HepG2 (cell line): ENCODE measurements around the gene MX2. TPM values are rescaled to one million over a fixed set of nuclear protein-coding genes. Genes with fewer than 3 reads are reported as not detected.
"Not testable (repeated sequence)": the region's sequence is repeated elsewhere in the genome, so short reads cannot be mapped to it uniquely, and the experiment has no call there.

Source experiments
- ATAC-seq: fragments of 200-7000 bp; cut with Tn5 transposase; 3 replicates; pipeline ENCODE4 v1.9.1; 2020; ENCODE audit warnings: mild to moderate bottlenecking, moderate library complexity
- BruUV-seq: library from RNA; stranded (reverse); fragments of 400-500 nt; replicated peaks from 2 replicates; lab custom pipeline; 2021; lab: Mats Ljungman, UMichigan
- CTCF ChIA-PET: fragments of 300-600 bp; formaldehyde crosslinking; extraction: SDS; loops from one replicate; lab custom pipeline; 2021; ENCODE audit warnings: low total read pairs, inconsistent platforms, low intra/inter-chr PET ratio; lab: Yijun Ruan, JAX
- POLR2A ChIA-PET: fragments of 350-600 bp; sonication (Branson Sonifier 250); formaldehyde crosslinking; loops from one replicate; lab custom pipeline; 2020; ENCODE audit warnings: antibody characterized with exemption, inconsistent platforms; lab: Yijun Ruan, JAX
- DNase-seq: peaks from one replicate; pipeline ENCODE4 v3.0.0-alpha.2; 2015; ENCODE audit warnings: low spot score
- FAIRE-seq: peaks from 3 replicates; lab custom pipeline; 2011; peaks lifted over from hg19 to GRCh38; lab: Jason Lieb, UNC
- H2AFZ ChIP-seq: one replicate; pipeline ENCODE4 v1.6.1; 2011; ENCODE audit warnings: low read length, inconsistent platforms
- H3K27ac ChIP-seq: fragments of 300-600 bp; 3 replicates; pipeline ENCODE4 v1.8.0; 2011; ENCODE audit warnings: mixed run types, mild to moderate bottlenecking, mixed read lengths, low read length, inconsistent platforms; ENCODE audit not compliant: insufficient read depth; ENCODE audit errors: extremely low read length
- H3K27me3 ChIP-seq, 2 experiments: fragments of 200-600 bp in 1 of 2; 2 replicates in 1 of 2; 3 replicates in 1 of 2; pipeline versions ENCODE4 v1.6.0 to v1.8.0; 2011; ENCODE audit warnings: low read length in 2 of 2, mild to moderate bottlenecking in 2 of 2, moderate library complexity in 2 of 2, inconsistent platforms in 1 of 2; ENCODE audit not compliant: insufficient read depth in 2 of 2, control insufficient read depth in 1 of 2
- H3K36me3 ChIP-seq, 2 experiments: fragments of 200-600 bp in 1 of 2; replicated peaks in 1 of 2; 2 replicates in 1 of 2; 3 replicates in 1 of 2; pipeline versions ENCODE4 v1.5.1 to v1.8.0; 2011; ENCODE audit warnings: low read length in 2 of 2, inconsistent platforms in 1 of 2; ENCODE audit not compliant: insufficient read depth in 2 of 2, control insufficient read depth in 1 of 2
- H3K4me1 ChIP-seq: 2 replicates; pipeline ENCODE4 v1.5.1; 2012; ENCODE audit warnings: low read length, inconsistent platforms; ENCODE audit not compliant: insufficient read depth
- H3K4me2 ChIP-seq: 2 replicates; pipeline ENCODE4 v1.6.0; 2011; ENCODE audit warnings: low read depth, low read length, inconsistent platforms
- H3K4me3 ChIP-seq, 3 experiments: fragments of 200-600 bp in 1 of 3; sonication (generic), shearing (Covaris generic) in 1 of 3; replicated peaks in 1 of 3; 2 replicates each; pipeline ENCODE4 v1.5.1; 2011 to 2016; ENCODE audit warnings: low read length in 3 of 3, inconsistent platforms in 2 of 3, low read depth in 2 of 3, mild to moderate bottlenecking in 2 of 3, control low read depth in 1 of 3, mixed read lengths in 1 of 3; ENCODE audit not compliant: insufficient read depth in 1 of 3
- H3K79me2 ChIP-seq: one replicate; pipeline ENCODE4 v1.6.1; 2011; ENCODE audit warnings: low read length, inconsistent platforms; ENCODE audit not compliant: insufficient read depth
- H3K9ac ChIP-seq: 2 replicates; pipeline ENCODE4 v1.6.0; 2011; ENCODE audit warnings: mild to moderate bottlenecking, low read depth, low read length, inconsistent platforms; ENCODE audit not compliant: insufficient read depth
- H3K9me3 ChIP-seq: 2 replicates; pipeline ENCODE4 v1.5.1; 2012; ENCODE audit warnings: mild to moderate bottlenecking, low read length
- H4K20me1 ChIP-seq: 2 replicates; pipeline ENCODE4 v1.6.0; 2011; ENCODE audit warnings: inconsistent platforms, mild to moderate bottlenecking, low read length, moderate library complexity; ENCODE audit not compliant: insufficient read depth
- HDAC1 ChIP-seq: sonication (generic); formaldehyde crosslinking; IDR thresholded peaks from 2 replicates; pipeline ENCODE4 v1.5.1; 2020; ENCODE audit warnings: mild to moderate bottlenecking, missing genetic modification reagents
- SOX13 ChIP-seq, 3 experiments: fragments of 450-650 bp in 1 of 3; sonication (generic) in 1 of 3; formaldehyde crosslinking in 1 of 3; IDR thresholded peaks in 2 of 3; conservative IDR thresholded peaks in 1 of 3; 2 replicates each; pipeline versions ENCODE4 v1.5.0 to v1.6.1; 2016 to 2020; ENCODE audit warnings: antibody characterized with exemption in 1 of 3, mild to moderate bottlenecking in 1 of 3, missing compliant biosample characterization in 1 of 3, missing genetic modification reagents in 1 of 3, moderate library complexity in 1 of 3
- SOX6 ChIP-seq, 2 experiments: fragments of 450-650 bp in 1 of 2; sonication (generic) in 1 of 2; formaldehyde crosslinking in 1 of 2; IDR thresholded peaks; 2 replicates each; pipeline versions ENCODE4 v1.4.0 to v1.6.1; 2017 to 2020; ENCODE audit warnings: antibody characterized with exemption in 1 of 2, mild to moderate bottlenecking in 1 of 2, missing genetic modification reagents in 1 of 2
- ZMYM4 ChIP-seq: sonication (generic); formaldehyde crosslinking; IDR thresholded peaks from 2 replicates; pipeline ENCODE4 v1.8.1; 2023; ENCODE audit warnings: mild to moderate bottlenecking, missing genetic modification reagents
- WGBS: methylation state at CpG from one replicate; pipeline ENCODE4 v1.1.6; 2017; ENCODE audit warnings: low lambda C conversion rate; 5-methylcytosine and 5-hydroxymethylcytosine counted together
- in situ Hi-C: cut with HindIII; loops from 2 replicates; pipeline ENCODE4 v1.10.0; 2017; ENCODE audit warnings: low pct_unique_long_range_greater_than_20kb; ENCODE audit not compliant: extremely low pct_ligation_motif_present
- intact Hi-C: fragments of 100-400 bp; cut with micrococcal nuclease; formaldehyde crosslinking; loops from one replicate; pipeline ENCODE4 v1.10.0; 2022; ENCODE audit not compliant: unreplicated experiment
- polyA plus RNA-seq, 8 experiments: library from polyadenylated mRNA; depleted of rRNA in 3 of 8; stranded (reverse) in 7 of 8; unstranded in 1 of 8; fragments of >200 nt; fragmentation: Illumina TruSeq in 4 of 8; extraction: Trizol in 4 of 8; gene quantifications; 2 replicates each; pipeline versions ENCODE4 v1.2.1 to v1.2.3, GENCODE V29; 2011 to 2016; ENCODE audit warnings: low read depth in 4 of 8, missing spikeins in 1 of 8, mixed read lengths in 1 of 8; ENCODE audit not compliant: insufficient read depth in 1 of 8
- total RNA-seq, 5 experiments: library from RNA; depleted of rRNA; stranded (reverse); fragments of >200 nt; fragmentation: Illumina TruSeq; extraction: Trizol; gene quantifications; 2 replicates each; pipeline ENCODE4 v1.2.3, GENCODE V29; 2016; ENCODE audit warnings: low read depth in 1 of 5
- TF ChIP-seq, protein P1 (sequence below), 2 experiments: sonication (generic) in 1 of 2; formaldehyde crosslinking in 1 of 2; IDR thresholded peaks; 2 replicates each; pipeline versions ENCODE4 v1.6.1 to v1.9.0; 2014 to 2022; ENCODE audit warnings: antibody characterized with exemption in 1 of 2, borderline replicate concordance in 1 of 2, inconsistent platforms in 1 of 2, low read depth in 1 of 2, missing genetic modification reagents in 1 of 2

Gene MX2
- total and polyA plus RNA-seq, 2 of the 13 experiments (the other 11 are each of a cell fraction or from before 2014, with no cell fraction given): 24.0 to 35.7 TPM

DNA sequence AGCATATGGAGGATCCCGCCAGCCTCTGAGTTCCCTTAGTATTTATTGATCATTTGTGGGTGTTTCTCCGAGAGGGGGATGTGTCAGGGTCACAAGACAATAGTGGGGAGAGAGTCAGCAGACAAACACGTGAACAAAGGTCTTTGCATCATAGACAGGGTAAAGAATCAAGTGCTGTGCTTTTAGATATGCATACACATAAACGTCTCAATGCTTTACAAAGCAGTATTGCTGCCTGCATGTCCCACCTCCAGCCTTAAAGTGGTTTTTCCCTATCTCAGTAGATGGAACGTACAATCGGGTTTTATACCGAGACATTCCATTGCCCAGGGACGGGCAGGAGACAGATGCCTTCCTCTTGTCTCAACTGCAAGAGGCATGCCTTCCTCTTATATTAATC is 59.2 kb downstream of the MX2 start:
- in situ Hi-C loops; H4K20me1 ChIP-seq; H3K9me3 ChIP-seq; BruUV-seq; ATAC-seq; H3K79me2 ChIP-seq; DNase-seq; H3K36me3 ChIP-seq; TF ChIP-seq SOX6, SOX13 (IDR thresholded peaks at IDR 0.05): not testable (repeated sequence)
- 6% methylated on average over 6 of the region's 8 CpGs for WGBS
- H3K4me2 ChIP-seq: peak overlapping the region; percentile 93
- H3K9ac ChIP-seq: peak overlapping the region; percentile 74
- H3K4me1 ChIP-seq: peaks cover 12% of the 10 kb centered on the region
- TF ChIP-seq SOX6 (CRISPR knock-in tag; IDR thresholded peaks at IDR 0.05) (0 out of 2 replicates have a peak, but pooled peaks have one; percentile 19), SOX13 (CRISPR knock-in tag; conservative IDR thresholded peaks at IDR 0.05 in 1 of 2, IDR thresholded peaks at IDR 0.05 in 1 of 2) (peak in 1 of 2 experiments; percentile 37; a peak in 1 of 4 replicates)
- TF ChIP-seq, all 625 proteins: peak for 2; not testable (repeated sequence) for 623
- peak overlapping the region in 2 of 3 experiments; percentile 79 to 82; a peak in 5 of 6 replicates for H3K4me3 ChIP-seq
- H3K27ac ChIP-seq, FAIRE-seq, POLR2A ChIA-PET, H3K27me3 ChIP-seq, H2AFZ ChIP-seq, CTCF ChIA-PET: not testable (repeated sequence)
- intact Hi-C loops: loop anchor here (2.0 kb wide), 1 partner anchor 40 kb away; no protein-coding TSS in a partner anchor

DNA sequence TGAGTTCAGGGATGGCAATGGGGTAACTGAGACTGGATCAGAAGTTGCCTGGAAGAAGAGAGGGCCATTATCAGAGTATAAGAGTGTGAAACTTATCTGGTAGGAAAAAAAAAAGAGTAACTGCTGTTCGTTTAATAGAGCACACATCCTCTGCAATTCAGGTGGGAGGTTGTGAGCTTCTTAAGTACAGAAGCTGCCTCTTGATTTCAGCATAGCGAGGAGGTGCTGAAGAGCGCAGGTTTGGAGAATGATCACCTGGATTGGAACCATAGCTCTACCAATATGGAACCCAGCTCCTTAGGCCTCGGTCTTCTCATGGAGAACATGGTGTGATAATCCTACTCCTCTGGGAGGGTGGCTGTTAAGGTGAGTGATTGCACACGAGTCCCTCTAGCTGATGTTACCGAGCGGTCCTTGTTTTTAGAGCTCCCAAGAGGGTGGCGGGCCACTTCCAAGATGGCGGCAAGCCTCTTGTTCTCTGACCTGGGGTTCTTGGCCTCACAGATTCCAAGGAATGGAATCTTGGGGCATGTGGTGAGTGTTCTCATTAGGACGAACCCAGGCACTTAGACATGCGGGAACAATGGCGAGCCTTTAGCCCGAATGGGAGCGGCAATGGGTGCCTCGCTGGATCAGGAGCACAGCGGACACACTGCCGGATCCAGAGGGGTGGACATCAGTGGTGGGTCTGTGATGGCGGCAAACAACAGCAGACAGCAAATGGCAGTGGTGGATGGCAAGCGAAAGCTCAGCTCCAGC is 60.9 kb downstream of the MX2 start:
- Histone ChIP-seq H3K4me1 (peaks cover 12% of the 10 kb centered on the region), H3K27me3 (no peaks in the 10 kb centered on the region; a peak in 1 of 5 replicates), H3K79me2 (no peaks in the 10 kb centered on the region), H2AFZ (no peak overlapping the region), H4K20me1 (no peaks in the 10 kb centered on the region), H3K36me3 (no peaks in the 10 kb centered on the region), H3K9ac (no peak overlapping the region), H3K4me2 (no peak overlapping the region), H3K27ac (no peak overlapping the region), H3K4me3 (no peak overlapping the region), H3K9me3 (no peaks in the 10 kb centered on the region)
- CTCF ChIA-PET: no interaction called here
- 98% methylated on average over 19 of the region's 19 CpGs for WGBS
- no peak for FAIRE-seq
- no TSS peak for BruUV-seq
- intact Hi-C loops (no loop called here), in situ Hi-C loops (no loop called here)
- POLR2A ChIA-PET: no interaction called here
- ATAC-seq: no peak
- DNase-seq: no peak
- TF ChIP-seq ZMYM4 (CRISPR knock-in tag) (no peak), HDAC1 (CRISPR knock-in tag) (no peak)
- TF ChIP-seq, protein P1, sequence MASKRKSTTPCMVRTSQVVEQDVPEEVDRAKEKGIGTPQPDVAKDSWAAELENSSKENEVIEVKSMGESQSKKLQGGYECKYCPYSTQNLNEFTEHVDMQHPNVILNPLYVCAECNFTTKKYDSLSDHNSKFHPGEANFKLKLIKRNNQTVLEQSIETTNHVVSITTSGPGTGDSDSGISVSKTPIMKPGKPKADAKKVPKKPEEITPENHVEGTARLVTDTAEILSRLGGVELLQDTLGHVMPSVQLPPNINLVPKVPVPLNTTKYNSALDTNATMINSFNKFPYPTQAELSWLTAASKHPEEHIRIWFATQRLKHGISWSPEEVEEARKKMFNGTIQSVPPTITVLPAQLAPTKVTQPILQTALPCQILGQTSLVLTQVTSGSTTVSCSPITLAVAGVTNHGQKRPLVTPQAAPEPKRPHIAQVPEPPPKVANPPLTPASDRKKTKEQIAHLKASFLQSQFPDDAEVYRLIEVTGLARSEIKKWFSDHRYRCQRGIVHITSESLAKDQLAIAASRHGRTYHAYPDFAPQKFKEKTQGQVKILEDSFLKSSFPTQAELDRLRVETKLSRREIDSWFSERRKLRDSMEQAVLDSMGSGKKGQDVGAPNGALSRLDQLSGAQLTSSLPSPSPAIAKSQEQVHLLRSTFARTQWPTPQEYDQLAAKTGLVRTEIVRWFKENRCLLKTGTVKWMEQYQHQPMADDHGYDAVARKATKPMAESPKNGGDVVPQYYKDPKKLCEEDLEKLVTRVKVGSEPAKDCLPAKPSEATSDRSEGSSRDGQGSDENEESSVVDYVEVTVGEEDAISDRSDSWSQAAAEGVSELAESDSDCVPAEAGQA (IDR thresholded peaks at IDR 0.05; ENCODE audit: low read depth): no peak
- TF ChIP-seq, protein P1 (CRISPR knock-in tag; IDR thresholded peaks at IDR 0.05; ENCODE audit: borderline replicate concordance): no peak
